Measurements from ENCODE around the gene TGIF2. TPM values are rescaled to one million over a fixed set of nuclear protein-coding genes. Genes with fewer than 3 reads are reported as not detected.

The TGIF2 gene
- total and polyA plus RNA-seq, 2 donors (not counting 1 experiment from before 2014, with no cell fraction given) = 24.0 to 45.6 TPM

DNA sequence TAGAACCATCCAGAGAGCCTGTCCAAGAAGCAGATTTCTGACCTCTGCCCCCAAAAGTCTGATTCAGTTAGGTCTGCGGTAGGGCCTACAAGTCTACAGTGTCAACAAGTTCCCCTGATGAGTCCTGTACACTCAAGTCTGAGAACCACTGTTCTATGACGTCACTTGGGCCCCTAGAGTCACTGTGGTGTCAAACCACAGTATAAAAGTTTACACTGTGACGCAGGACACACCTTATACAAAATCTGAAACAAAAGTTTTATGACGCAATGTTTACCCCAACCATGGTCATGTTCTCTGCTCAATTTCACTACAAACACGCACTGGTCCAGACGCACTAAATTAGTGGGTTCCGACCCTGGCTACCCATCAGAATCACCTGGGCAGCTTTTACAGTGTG, 54.7 kb downstream of the TGIF2 start:
- Histone ChIP-seq H2AFZ (ENCODE audit: insufficient read depth, low read depth, low read length, poor library complexity, severe bottlenecking) (no peak overlapping the region), H3K4me2 (replicated peaks; ENCODE audit: low read depth, low read length, poor library complexity, severe bottlenecking) (no peak overlapping the region), H3K9ac (ENCODE audit: low read length) (no peak overlapping the region), H3K27me3 (replicated peaks in 1 of 4; ENCODE audit: control extremely low read depth in 1 of 4, control insufficient read depth in 3 of 4, insufficient read depth in 4 of 4, low read length in 3 of 4) (no peaks in the 10 kb centered on the region), H3K36me3 (replicated peaks in 1 of 2; ENCODE audit: control extremely low read depth in 1 of 2, control insufficient read depth in 1 of 2, extremely low read depth in 1 of 2, insufficient read depth in 2 of 2, low read length in 1 of 2) (no peaks in the 10 kb centered on the region), H3K27ac (ENCODE audit: low read length in 2 of 2) (no peak overlapping the region), H3K9me3 (ENCODE audit: control extremely low read depth in 1 of 3, control insufficient read depth in 2 of 3, insufficient read depth in 1 of 3, low read length in 2 of 3) (no peaks in the 10 kb centered on the region), H3K79me2 (ENCODE audit: control insufficient read depth, insufficient read depth, low read length) (no peaks in the 10 kb centered on the region), H3K4me1 (ENCODE audit: control insufficient read depth in 2 of 2, insufficient read depth in 2 of 2, low read length in 2 of 2) (peaks cover 9 to 11% of the 10 kb centered on the region in 2 donors), H3K4me3 (ENCODE audit: control extremely low read depth in 1 of 5, extremely low read depth in 1 of 5, insufficient read depth in 1 of 5, low read depth in 2 of 5, low read length in 4 of 5) (no peak overlapping the region), H4K20me1 (ENCODE audit: control insufficient read depth, insufficient read depth, low read length, poor library complexity, severe bottlenecking) (no peaks in the 10 kb centered on the region)
- CTCF ChIA-PET = interaction anchor here (0.7 kb wide), 1 partner anchor 293 kb away, joined by 3 read pairs; no protein-coding TSS in a partner anchor
- intact Hi-C loops (cut with micrococcal nuclease) = no loop called here
- Mint-ChIP-seq H3K4me3 (no peak overlapping the region), H3K27me3 (no peaks in the 10 kb centered on the region), H3K4me1 (peaks cover 13% of the 10 kb centered on the region), H3K9me3 (ENCODE audit: insufficient read depth) (no peaks in the 10 kb centered on the region), H3K27ac (no peak overlapping the region)
- POLR2A ChIA-PET = no interaction called here
- no peak for ATAC-seq (ENCODE audit: low read depth)
- no peak for DNase-seq
- TF ChIP-seq, protein P1, sequence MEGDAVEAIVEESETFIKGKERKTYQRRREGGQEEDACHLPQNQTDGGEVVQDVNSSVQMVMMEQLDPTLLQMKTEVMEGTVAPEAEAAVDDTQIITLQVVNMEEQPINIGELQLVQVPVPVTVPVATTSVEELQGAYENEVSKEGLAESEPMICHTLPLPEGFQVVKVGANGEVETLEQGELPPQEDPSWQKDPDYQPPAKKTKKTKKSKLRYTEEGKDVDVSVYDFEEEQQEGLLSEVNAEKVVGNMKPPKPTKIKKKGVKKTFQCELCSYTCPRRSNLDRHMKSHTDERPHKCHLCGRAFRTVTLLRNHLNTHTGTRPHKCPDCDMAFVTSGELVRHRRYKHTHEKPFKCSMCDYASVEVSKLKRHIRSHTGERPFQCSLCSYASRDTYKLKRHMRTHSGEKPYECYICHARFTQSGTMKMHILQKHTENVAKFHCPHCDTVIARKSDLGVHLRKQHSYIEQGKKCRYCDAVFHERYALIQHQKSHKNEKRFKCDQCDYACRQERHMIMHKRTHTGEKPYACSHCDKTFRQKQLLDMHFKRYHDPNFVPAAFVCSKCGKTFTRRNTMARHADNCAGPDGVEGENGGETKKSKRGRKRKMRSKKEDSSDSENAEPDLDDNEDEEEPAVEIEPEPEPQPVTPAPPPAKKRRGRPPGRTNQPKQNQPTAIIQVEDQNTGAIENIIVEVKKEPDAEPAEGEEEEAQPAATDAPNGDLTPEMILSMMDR (IDR thresholded peaks at IDR 0.05) = no peak
- no peak for TF ChIP-seq EZH2 (IDR thresholded peaks at IDR 0.05; ENCODE audit: borderline replicate concordance, insufficient read depth, low read depth, low read length, poor library complexity, severe bottlenecking)
- WGBS (ENCODE audit: insufficient coverage) = 83% methylated on average over 4 of the region's 7 CpGs

DNA sequence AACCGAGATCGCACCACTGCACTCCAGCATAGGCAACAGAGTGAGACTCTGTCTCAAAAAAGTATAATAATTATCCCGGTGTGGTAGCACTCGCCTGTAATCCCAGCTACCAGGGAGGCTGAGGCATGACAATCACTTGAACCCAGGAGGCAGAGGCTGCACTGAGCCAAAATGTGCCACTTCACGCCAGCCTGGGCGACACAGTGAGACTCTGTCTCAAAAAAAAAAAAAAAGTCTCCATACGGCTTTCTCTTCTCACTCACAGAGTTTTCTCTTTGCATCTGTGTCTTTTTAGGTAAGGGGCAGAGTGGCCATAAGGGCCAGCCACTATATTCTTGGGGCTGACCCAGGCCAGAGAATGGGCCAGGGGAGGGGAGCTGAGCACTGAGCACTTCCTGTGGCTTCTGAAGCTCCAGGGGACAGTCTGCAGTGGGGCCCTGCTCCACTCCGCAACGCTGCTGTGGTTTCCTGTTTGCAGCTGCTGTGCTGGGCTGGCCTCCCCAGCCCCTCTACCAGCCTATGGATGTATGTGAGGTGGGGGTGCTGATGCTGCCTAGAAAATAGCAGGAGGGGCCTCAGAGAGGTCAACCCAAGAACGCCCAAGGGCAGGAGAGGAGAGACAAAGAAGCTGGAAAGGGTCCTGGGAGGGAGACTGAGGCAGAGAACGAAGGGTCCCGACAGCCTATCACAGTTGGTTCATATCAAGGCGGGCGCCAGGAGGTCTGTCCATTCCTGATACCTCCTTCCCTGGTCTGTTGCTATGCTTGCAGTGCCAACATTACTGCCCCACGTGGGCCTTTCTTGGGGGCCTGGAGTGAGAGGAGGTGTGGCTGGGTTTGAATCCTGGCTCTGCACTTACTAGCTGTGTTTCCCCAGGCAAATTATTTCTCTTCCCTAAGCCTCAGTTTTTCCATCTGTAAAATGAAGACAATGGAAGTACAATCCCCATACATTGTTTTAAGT, 56.6 kb downstream of the TGIF2 start:
- no peaks in the 10 kb centered on the region for H3K79me2 ChIP-seq (ENCODE audit: control insufficient read depth, insufficient read depth, low read length)
- no peaks in the 10 kb centered on the region for H3K27me3 Mint-ChIP-seq
- H3K4me1 ChIP-seq (ENCODE audit: control insufficient read depth in 2 of 2, insufficient read depth in 2 of 2, low read length in 2 of 2) = peaks cover 9 to 11% of the 10 kb centered on the region in 2 donors
- no peak overlapping the region for H3K9ac ChIP-seq (ENCODE audit: low read length)
- POLR2A ChIA-PET = interaction anchor here (0.5 kb wide), 1 partner anchor 387 kb away, joined by 7 read pairs; no protein-coding TSS in a partner anchor
- CTCF ChIA-PET = interaction anchor here (1.5 kb wide), 1 partner anchor 179 kb away, joined by 4 read pairs; no protein-coding TSS in a partner anchor
- DNase-seq (no peak), ATAC-seq (ENCODE audit: low read depth) (peak; percentile 33)
- H2AFZ ChIP-seq (ENCODE audit: insufficient read depth, low read depth, low read length, poor library complexity, severe bottlenecking) = peak overlapping the region; percentile 62
- no peaks in the 10 kb centered on the region for H4K20me1 ChIP-seq (ENCODE audit: control insufficient read depth, insufficient read depth, low read length, poor library complexity, severe bottlenecking)
- TF ChIP-seq EZH2 (IDR thresholded peaks at IDR 0.05; ENCODE audit: borderline replicate concordance, insufficient read depth, low read depth, low read length, poor library complexity, severe bottlenecking) = no peak
- TF ChIP-seq, protein P1 (IDR thresholded peaks at IDR 0.05) = no peak
- H3K27me3 ChIP-seq (replicated peaks in 1 of 4; ENCODE audit: control extremely low read depth in 1 of 4, control insufficient read depth in 3 of 4, insufficient read depth in 4 of 4, low read length in 3 of 4) = no peaks in the 10 kb centered on the region
- H3K27ac ChIP-seq (ENCODE audit: low read length in 2 of 2) = no peak overlapping the region
- no peak overlapping the region for H3K4me3 ChIP-seq (ENCODE audit: control extremely low read depth in 1 of 5, extremely low read depth in 1 of 5, insufficient read depth in 1 of 5, low read depth in 2 of 5, low read length in 4 of 5)
- no peak overlapping the region for H3K4me3 Mint-ChIP-seq
- H3K4me1 Mint-ChIP-seq = peaks cover 13% of the 10 kb centered on the region
- H3K36me3 ChIP-seq (replicated peaks in 1 of 2; ENCODE audit: control extremely low read depth in 1 of 2, control insufficient read depth in 1 of 2, extremely low read depth in 1 of 2, insufficient read depth in 2 of 2, low read length in 1 of 2) = no peaks in the 10 kb centered on the region
- H3K27ac Mint-ChIP-seq = peak overlapping the region; percentile 20
- H3K4me2 ChIP-seq (replicated peaks; ENCODE audit: low read depth, low read length, poor library complexity, severe bottlenecking) = peak overlapping the region; percentile 38
- no peaks in the 10 kb centered on the region for H3K9me3 ChIP-seq (ENCODE audit: control extremely low read depth in 1 of 3, control insufficient read depth in 2 of 3, insufficient read depth in 1 of 3, low read length in 2 of 3)
- 54% methylated on average over 9 of the region's 15 CpGs for whole genome bisulfite sequencing (ENCODE audit: insufficient coverage)
- no peaks in the 10 kb centered on the region for H3K9me3 Mint-ChIP-seq (ENCODE audit: insufficient read depth)
- intact Hi-C loops (cut with micrococcal nuclease) = no loop called here

All from B cell (primary cell).